Neural cell (in vitro differentiated cells): Measurements from ENCODE around the gene C11orf97. TPM values are rescaled to one million over a fixed set of nuclear protein-coding genes. Genes with fewer than 3 reads are reported as not detected.

ENCODE experiments used
- H2AFZ ChIP-seq: fragments of 200-600, 300-800 bp; sonication (generic), shearing (Covaris generic); 2 replicates; pipeline ENCODE4 v1.6.0; 2014; ENCODE audit warnings: low read depth, mild to moderate bottlenecking, antibody characterized with exemption, low read length, moderate library complexity
- H3F3A ChIP-seq: fragments of 200-600 bp; shearing (Covaris generic); 2 replicates; pipeline ENCODE4 v1.6.1; 2016; ENCODE audit warnings: mild to moderate bottlenecking, moderate library complexity, mixed read lengths, antibody characterized with exemption, low read length; ENCODE audit not compliant: insufficient read depth, poor library complexity, severe bottlenecking
- H3K27ac ChIP-seq: fragments of 200-600, 300-800 bp; sonication (generic), shearing (Covaris generic); 2 replicates; pipeline ENCODE4 v1.5.1; 2014; ENCODE audit warnings: mild to moderate bottlenecking, low read length, moderate library complexity
- H3K27me3 ChIP-seq: fragments of 300-800, 200-600 bp; sonication (generic), shearing (Covaris generic); 2 replicates; pipeline ENCODE4 v1.6.0; 2014; ENCODE audit warnings: mild to moderate bottlenecking, low read depth, low read length, moderate library complexity; ENCODE audit not compliant: insufficient read depth
- H3K36me3 ChIP-seq: fragments of 300-800, 200-600 bp; sonication (generic), shearing (Covaris generic); 2 replicates; pipeline ENCODE4 v1.5.1; 2014; ENCODE audit warnings: mild to moderate bottlenecking, antibody characterized with exemption, low read length, moderate library complexity; ENCODE audit not compliant: insufficient read depth
- H3K4me2 ChIP-seq: fragments of 300-800, 200-600 bp; sonication (generic), shearing (Covaris generic); 2 replicates; pipeline ENCODE4 v1.6.0; 2014; ENCODE audit warnings: mild to moderate bottlenecking, low read length
- H3K4me3 ChIP-seq: fragments of 300-800, 200-600 bp; sonication (generic), shearing (Covaris generic); 2 replicates; pipeline ENCODE4 v1.5.1; 2014; ENCODE audit warnings: mild to moderate bottlenecking, low read length, moderate library complexity
- H3K79me2 ChIP-seq: fragments of 200-600 bp; shearing (Covaris generic); replicated peaks from 2 replicates; pipeline ENCODE4 v1.6.0; 2014; ENCODE audit warnings: mild to moderate bottlenecking, low read length, moderate library complexity; ENCODE audit not compliant: insufficient read depth
- H3K9ac ChIP-seq: fragments of 300-800, 200-600 bp; sonication (generic), shearing (Covaris generic); 2 replicates; pipeline ENCODE4 v1.6.1; 2016; ENCODE audit warnings: mild to moderate bottlenecking, low read length, mixed read lengths
- H3K9me2 ChIP-seq: fragments of 200-600 bp; shearing (Covaris generic); 2 replicates; pipeline ENCODE4 v1.6.1; 2016; ENCODE audit warnings: mild to moderate bottlenecking, low read length, mixed read lengths; ENCODE audit not compliant: insufficient read depth
- H3K9me3 ChIP-seq: fragments of 200-600, 300-800 bp; sonication (generic), shearing (Covaris generic); 2 replicates; pipeline ENCODE4 v1.6.1; 2016; ENCODE audit warnings: mild to moderate bottlenecking, mixed run types, low read length, moderate library complexity, mixed read lengths
- H4K20me1 ChIP-seq: fragments of 200-600 bp; shearing (Covaris generic); 2 replicates; pipeline ENCODE4 v1.6.1; 2016; ENCODE audit warnings: mild to moderate bottlenecking, mixed run types; ENCODE audit not compliant: insufficient read depth
- EP300 ChIP-seq: fragments of 450-650 bp; conservative IDR thresholded peaks from 2 replicates; pipeline ENCODE4 v1.6.1; 2014; ENCODE audit warnings: antibody characterized with exemption, mild to moderate bottlenecking, moderate library complexity; ENCODE audit not compliant: poor library complexity, severe bottlenecking
- EZH2 ChIP-seq: fragments of 200-600, 300-800 bp; shearing (Covaris generic), sonication (generic); IDR thresholded peaks from 2 replicates; pipeline ENCODE4 v1.6.1; 2014; ENCODE audit warnings: antibody characterized with exemption, low read length, borderline replicate concordance, mild to moderate bottlenecking; ENCODE audit not compliant: insufficient read depth, poor library complexity, severe bottlenecking
- MXI1 ChIP-seq: fragments of 450-650 bp; conservative IDR thresholded peaks from 2 replicates; pipeline ENCODE4 v1.6.1; 2014; ENCODE audit warnings: antibody characterized with exemption, mild to moderate bottlenecking; ENCODE audit not compliant: poor library complexity, severe bottlenecking
- POLR2AphosphoS5 ChIP-seq: IDR thresholded peaks from 2 replicates; pipeline ENCODE4 v1.6.1; 2012
- RAD21 ChIP-seq: fragments of 450-650 bp; conservative IDR thresholded peaks from 2 replicates; pipeline ENCODE4 v1.6.1; 2014; ENCODE audit warnings: antibody characterized with exemption, mild to moderate bottlenecking, moderate library complexity
- SMC3 ChIP-seq: fragments of 450-650 bp; conservative IDR thresholded peaks from 2 replicates; pipeline ENCODE4 v1.6.1; 2014; ENCODE audit warnings: antibody characterized with exemption, mild to moderate bottlenecking, moderate library complexity; ENCODE audit not compliant: poor library complexity
- TAF1 ChIP-seq: IDR thresholded peaks from 2 replicates; pipeline ENCODE4 v1.6.1; 2012; ENCODE audit warnings: low read depth
- polyA plus RNA-seq: library from polyadenylated mRNA; depleted of rRNA; stranded (reverse); fragments of >200 nt; gene quantifications from 2 replicates; pipeline ENCODE4 v1.2.3, GENCODE V29; 2014
- TF ChIP-seq, protein P1 (sequence below): fragments of 450-650 bp; IDR thresholded peaks from 2 replicates; pipeline ENCODE4 v1.5.1; 2014; ENCODE audit warnings: antibody characterized with exemption, mild to moderate bottlenecking, moderate library complexity; ENCODE audit not compliant: poor library complexity, severe bottlenecking
- TF ChIP-seq, protein P2 (sequence below): IDR thresholded peaks from 2 replicates; pipeline ENCODE4 v1.6.1; 2012; ENCODE audit warnings: borderline replicate concordance

The C11orf97 gene
- polyA plus RNA-seq, 1 donor from 2014 or later = 0.47 TPM

DNA sequence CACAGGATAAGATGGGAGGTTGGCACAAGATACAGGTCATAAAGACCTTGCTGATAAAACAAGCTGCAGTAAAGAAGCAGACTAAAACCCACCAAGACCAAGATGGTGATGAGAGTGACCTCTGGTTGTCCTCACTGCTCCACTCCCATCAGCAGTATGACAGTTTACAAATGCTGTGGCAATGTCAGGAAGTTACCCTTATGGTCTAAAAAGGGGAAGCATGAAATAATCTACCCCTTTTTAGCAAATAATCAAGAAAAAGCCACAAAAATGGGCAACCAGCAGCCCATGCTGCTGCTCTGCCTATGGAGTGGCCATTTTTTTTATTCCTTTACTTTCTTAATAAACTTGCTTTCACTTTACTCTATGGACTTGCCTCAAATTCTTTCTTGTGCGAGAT lies 46.2 kb downstream of the C11orf97 start:
- Histone ChIP-seq H3K27me3 (no peaks in the 10 kb centered on the region), H3K9ac (no peak overlapping the region), H3K79me2 (no peaks in the 10 kb centered on the region)

GRCh38 chr11:94558932-94559331 lies 46.7 kb downstream of the C11orf97 start:
- H3K9me2 ChIP-seq = no peaks in the 10 kb centered on the region
- H3K9ac ChIP-seq = no peak overlapping the region
- no peaks in the 10 kb centered on the region for H3K27me3 ChIP-seq
- H3K27ac ChIP-seq = no peak overlapping the region
- H3K4me2 ChIP-seq = no peak overlapping the region
- no peaks in the 10 kb centered on the region for H4K20me1 ChIP-seq
- H2AFZ ChIP-seq = no peak overlapping the region
- H3K4me3 ChIP-seq = no peak overlapping the region
- H3K36me3 ChIP-seq = no peaks in the 10 kb centered on the region
- TF ChIP-seq EP300 (no peak), SMC3 (no peak), TAF1 (no peak), MXI1 (no peak), EZH2 (no peak), POLR2AphosphoS5 (no peak), RAD21 (no peak)
- TF ChIP-seq, protein P1, sequence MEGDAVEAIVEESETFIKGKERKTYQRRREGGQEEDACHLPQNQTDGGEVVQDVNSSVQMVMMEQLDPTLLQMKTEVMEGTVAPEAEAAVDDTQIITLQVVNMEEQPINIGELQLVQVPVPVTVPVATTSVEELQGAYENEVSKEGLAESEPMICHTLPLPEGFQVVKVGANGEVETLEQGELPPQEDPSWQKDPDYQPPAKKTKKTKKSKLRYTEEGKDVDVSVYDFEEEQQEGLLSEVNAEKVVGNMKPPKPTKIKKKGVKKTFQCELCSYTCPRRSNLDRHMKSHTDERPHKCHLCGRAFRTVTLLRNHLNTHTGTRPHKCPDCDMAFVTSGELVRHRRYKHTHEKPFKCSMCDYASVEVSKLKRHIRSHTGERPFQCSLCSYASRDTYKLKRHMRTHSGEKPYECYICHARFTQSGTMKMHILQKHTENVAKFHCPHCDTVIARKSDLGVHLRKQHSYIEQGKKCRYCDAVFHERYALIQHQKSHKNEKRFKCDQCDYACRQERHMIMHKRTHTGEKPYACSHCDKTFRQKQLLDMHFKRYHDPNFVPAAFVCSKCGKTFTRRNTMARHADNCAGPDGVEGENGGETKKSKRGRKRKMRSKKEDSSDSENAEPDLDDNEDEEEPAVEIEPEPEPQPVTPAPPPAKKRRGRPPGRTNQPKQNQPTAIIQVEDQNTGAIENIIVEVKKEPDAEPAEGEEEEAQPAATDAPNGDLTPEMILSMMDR = no peak
- TF ChIP-seq, protein P2, sequence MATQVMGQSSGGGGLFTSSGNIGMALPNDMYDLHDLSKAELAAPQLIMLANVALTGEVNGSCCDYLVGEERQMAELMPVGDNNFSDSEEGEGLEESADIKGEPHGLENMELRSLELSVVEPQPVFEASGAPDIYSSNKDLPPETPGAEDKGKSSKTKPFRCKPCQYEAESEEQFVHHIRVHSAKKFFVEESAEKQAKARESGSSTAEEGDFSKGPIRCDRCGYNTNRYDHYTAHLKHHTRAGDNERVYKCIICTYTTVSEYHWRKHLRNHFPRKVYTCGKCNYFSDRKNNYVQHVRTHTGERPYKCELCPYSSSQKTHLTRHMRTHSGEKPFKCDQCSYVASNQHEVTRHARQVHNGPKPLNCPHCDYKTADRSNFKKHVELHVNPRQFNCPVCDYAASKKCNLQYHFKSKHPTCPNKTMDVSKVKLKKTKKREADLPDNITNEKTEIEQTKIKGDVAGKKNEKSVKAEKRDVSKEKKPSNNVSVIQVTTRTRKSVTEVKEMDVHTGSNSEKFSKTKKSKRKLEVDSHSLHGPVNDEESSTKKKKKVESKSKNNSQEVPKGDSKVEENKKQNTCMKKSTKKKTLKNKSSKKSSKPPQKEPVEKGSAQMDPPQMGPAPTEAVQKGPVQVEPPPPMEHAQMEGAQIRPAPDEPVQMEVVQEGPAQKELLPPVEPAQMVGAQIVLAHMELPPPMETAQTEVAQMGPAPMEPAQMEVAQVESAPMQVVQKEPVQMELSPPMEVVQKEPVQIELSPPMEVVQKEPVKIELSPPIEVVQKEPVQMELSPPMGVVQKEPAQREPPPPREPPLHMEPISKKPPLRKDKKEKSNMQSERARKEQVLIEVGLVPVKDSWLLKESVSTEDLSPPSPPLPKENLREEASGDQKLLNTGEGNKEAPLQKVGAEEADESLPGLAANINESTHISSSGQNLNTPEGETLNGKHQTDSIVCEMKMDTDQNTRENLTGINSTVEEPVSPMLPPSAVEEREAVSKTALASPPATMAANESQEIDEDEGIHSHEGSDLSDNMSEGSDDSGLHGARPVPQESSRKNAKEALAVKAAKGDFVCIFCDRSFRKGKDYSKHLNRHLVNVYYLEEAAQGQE = no peak
- H3K79me2 ChIP-seq = no peaks in the 10 kb centered on the region
- no peaks in the 10 kb centered on the region for H3F3A ChIP-seq
- no peaks in the 10 kb centered on the region for H3K9me3 ChIP-seq

More for the DNA sequence above, 46.2 kb downstream of the C11orf97 start:
- TF ChIP-seq EZH2 = no peak
- no peak for TF ChIP-seq TAF1
- no peak for TF ChIP-seq MXI1
- TF ChIP-seq SMC3 = no peak
- no peak for TF ChIP-seq RAD21
- no peak for TF ChIP-seq EP300
- TF ChIP-seq, protein P2 = no peak
- TF ChIP-seq POLR2AphosphoS5 = no peak
- TF ChIP-seq, protein P1 = no peak
- no peaks in the 10 kb centered on the region for H3F3A ChIP-seq
- no peak overlapping the region for H2AFZ ChIP-seq
- H3K4me3 ChIP-seq = no peak overlapping the region
- no peak overlapping the region for H3K27ac ChIP-seq
- H3K9me3 ChIP-seq = no peaks in the 10 kb centered on the region
- no peaks in the 10 kb centered on the region for H4K20me1 ChIP-seq
- no peaks in the 10 kb centered on the region for H3K36me3 ChIP-seq
- no peak overlapping the region for H3K4me2 ChIP-seq
- H3K9me2 ChIP-seq = no peaks in the 10 kb centered on the region
